ENCODE measurements around the gene PDE6D. TPM values are rescaled to one million over a fixed set of nuclear protein-coding genes. Genes with fewer than 3 reads are reported as not detected.

PDE6D gene
- polyA plus RNA-seq, 3 donors = 28.4 to 54.6 (median 50.5) TPM

DNA sequence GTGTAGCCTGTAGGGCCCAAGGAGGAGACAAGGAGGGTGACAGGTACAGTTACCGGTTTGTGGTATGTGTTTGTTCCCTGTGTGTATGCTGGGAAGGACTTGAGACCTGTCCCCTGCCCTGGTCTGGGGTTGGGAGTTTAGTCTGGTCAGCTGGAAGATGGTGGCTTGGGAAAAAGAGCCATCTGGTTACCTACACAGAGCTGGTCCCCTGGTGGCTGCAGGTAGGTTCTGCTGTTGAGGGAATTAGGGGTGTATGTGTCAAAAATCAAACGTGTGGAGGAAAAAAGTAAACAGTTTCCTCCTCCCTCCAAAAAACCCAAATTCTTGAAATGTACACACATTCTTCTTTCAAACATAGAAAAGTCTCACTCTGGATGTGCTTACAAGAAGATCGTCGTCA, 48.5 kb downstream of the PDE6D start:
- Histone ChIP-seq H3K36me3 (replicated peaks in 1 of 2; ENCODE audit: control insufficient read depth in 1 of 2, insufficient read depth in 2 of 2, low read length in 2 of 2) (peaks cover 11 to 40% of the 10 kb centered on the region in 2 donors), H3K4me3 (replicated peaks in 1 of 3; ENCODE audit: low read depth in 2 of 3, low read length in 3 of 3) (no peak overlapping the region), H3K9ac (ENCODE audit: insufficient read depth, low read length, poor library complexity, severe bottlenecking) (no peak overlapping the region), H3K4me2 (replicated peaks; ENCODE audit: extremely low read depth, low read length, poor library complexity, severe bottlenecking) (no peak overlapping the region), H2AFZ (ENCODE audit: insufficient read depth, low read depth, low read length, poor library complexity, severe bottlenecking) (no peak overlapping the region), H3K27ac (ENCODE audit: low read depth in 1 of 2, low read length in 2 of 2) (no peak overlapping the region), H3K9me3 (replicated peaks in 1 of 2; ENCODE audit: control insufficient read depth in 1 of 2, insufficient read depth in 1 of 2, low read length in 2 of 2) (no peaks in the 10 kb centered on the region), H3K79me2 (ENCODE audit: insufficient read depth, low read length) (no peaks in the 10 kb centered on the region), H3K4me1 (ENCODE audit: control insufficient read depth in 1 of 2, insufficient read depth in 2 of 2, low read length in 2 of 2) (no peaks in the 10 kb centered on the region), H4K20me1 (ENCODE audit: insufficient read depth, low read length) (no peaks in the 10 kb centered on the region), H3K27me3 (ENCODE audit: control insufficient read depth in 2 of 2, insufficient read depth in 2 of 2, low read length in 2 of 2) (no peaks in the 10 kb centered on the region)
- TF ChIP-seq, protein P1, sequence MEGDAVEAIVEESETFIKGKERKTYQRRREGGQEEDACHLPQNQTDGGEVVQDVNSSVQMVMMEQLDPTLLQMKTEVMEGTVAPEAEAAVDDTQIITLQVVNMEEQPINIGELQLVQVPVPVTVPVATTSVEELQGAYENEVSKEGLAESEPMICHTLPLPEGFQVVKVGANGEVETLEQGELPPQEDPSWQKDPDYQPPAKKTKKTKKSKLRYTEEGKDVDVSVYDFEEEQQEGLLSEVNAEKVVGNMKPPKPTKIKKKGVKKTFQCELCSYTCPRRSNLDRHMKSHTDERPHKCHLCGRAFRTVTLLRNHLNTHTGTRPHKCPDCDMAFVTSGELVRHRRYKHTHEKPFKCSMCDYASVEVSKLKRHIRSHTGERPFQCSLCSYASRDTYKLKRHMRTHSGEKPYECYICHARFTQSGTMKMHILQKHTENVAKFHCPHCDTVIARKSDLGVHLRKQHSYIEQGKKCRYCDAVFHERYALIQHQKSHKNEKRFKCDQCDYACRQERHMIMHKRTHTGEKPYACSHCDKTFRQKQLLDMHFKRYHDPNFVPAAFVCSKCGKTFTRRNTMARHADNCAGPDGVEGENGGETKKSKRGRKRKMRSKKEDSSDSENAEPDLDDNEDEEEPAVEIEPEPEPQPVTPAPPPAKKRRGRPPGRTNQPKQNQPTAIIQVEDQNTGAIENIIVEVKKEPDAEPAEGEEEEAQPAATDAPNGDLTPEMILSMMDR (IDR thresholded peaks at IDR 0.05) = no peak
- Mint-ChIP-seq H3K36me3 (peaks cover 38 to 48% of the 10 kb centered on the region in 2 donors), H3K4me1 (no peaks in the 10 kb centered on the region), H3K27me3 (ENCODE audit: low read depth in 3 of 3) (peaks cover 0 to 3% (median 1%) of the 10 kb centered on the region in 3 donors), H3K4me3 (no peak overlapping the region), H3K9me3 (peaks cover 0 to 3% (median 0%) of the 10 kb centered on the region in 7 donors), H3K27ac (no peak overlapping the region)
- 100% methylated on average over 1 of the region's 4 CpGs for WGBS (ENCODE audit: insufficient coverage)
- no peak for DNase-seq
- intact Hi-C loops (cut with micrococcal nuclease) = no loop called here

DNA sequence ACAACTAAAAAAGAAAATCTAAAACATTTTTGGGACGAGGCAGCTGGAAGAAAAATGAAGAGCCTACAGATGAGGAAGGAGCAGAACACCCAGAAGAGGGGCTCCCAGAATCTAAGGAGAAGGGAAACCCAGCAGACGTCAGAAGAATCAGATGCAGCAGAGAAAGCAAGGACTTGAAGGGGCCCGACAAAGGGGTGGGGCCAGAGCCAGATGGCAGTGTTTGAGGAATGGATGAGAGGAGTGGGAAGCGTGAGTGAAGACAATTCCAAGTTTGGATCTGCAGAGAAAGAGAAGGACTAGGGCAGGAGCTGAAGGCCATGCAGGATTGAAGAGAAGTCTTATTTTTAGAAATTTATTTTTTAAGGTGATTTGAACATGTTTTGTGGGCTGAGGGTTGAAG, 53.5 kb downstream of the PDE6D start:
- TF ChIP-seq, protein P1 (IDR thresholded peaks at IDR 0.05) = no peak
- H4K20me1 ChIP-seq (ENCODE audit: insufficient read depth, low read length) = no peaks in the 10 kb centered on the region
- no peak overlapping the region for H3K4me3 ChIP-seq (replicated peaks in 1 of 3; ENCODE audit: low read depth in 2 of 3, low read length in 3 of 3)
- H3K9ac ChIP-seq (ENCODE audit: insufficient read depth, low read length, poor library complexity, severe bottlenecking) = no peak overlapping the region
- no peaks in the 10 kb centered on the region for H3K79me2 ChIP-seq (ENCODE audit: insufficient read depth, low read length)
- H3K4me3 Mint-ChIP-seq = no peak overlapping the region
- H3K36me3 ChIP-seq (replicated peaks in 1 of 2; ENCODE audit: control insufficient read depth in 1 of 2, insufficient read depth in 2 of 2, low read length in 2 of 2) = peaks cover 2 to 16% of the 10 kb centered on the region in 2 donors
- no peaks in the 10 kb centered on the region for H3K9me3 ChIP-seq (replicated peaks in 1 of 2; ENCODE audit: control insufficient read depth in 1 of 2, insufficient read depth in 1 of 2, low read length in 2 of 2)
- DNase-seq = no peak
- 78% methylated on average over 4 of the region's 4 CpGs for WGBS (ENCODE audit: insufficient coverage)
- intact Hi-C loops (cut with micrococcal nuclease) = no loop called here
- no peak overlapping the region for H3K4me2 ChIP-seq (replicated peaks; ENCODE audit: extremely low read depth, low read length, poor library complexity, severe bottlenecking)
- H3K4me1 ChIP-seq (ENCODE audit: control insufficient read depth in 1 of 2, insufficient read depth in 2 of 2, low read length in 2 of 2) = no peaks in the 10 kb centered on the region
- H3K36me3 Mint-ChIP-seq = peaks cover 15 to 23% of the 10 kb centered on the region in 2 donors
- H3K27ac Mint-ChIP-seq = no peak overlapping the region
- H3K27me3 ChIP-seq (ENCODE audit: control insufficient read depth in 2 of 2, insufficient read depth in 2 of 2, low read length in 2 of 2) = no peaks in the 10 kb centered on the region
- no peaks in the 10 kb centered on the region for H3K4me1 Mint-ChIP-seq
- H3K9me3 Mint-ChIP-seq = peaks cover 0 to 3% (median 0%) of the 10 kb centered on the region in 7 donors
- no peak overlapping the region for H2AFZ ChIP-seq (ENCODE audit: insufficient read depth, low read depth, low read length, poor library complexity, severe bottlenecking)
- H3K27ac ChIP-seq (ENCODE audit: low read depth in 1 of 2, low read length in 2 of 2) = no peak overlapping the region
- H3K27me3 Mint-ChIP-seq (ENCODE audit: low read depth in 3 of 3) = peaks cover 0 to 4% (median 2%) of the 10 kb centered on the region in 3 donors
